GM18907 (cell line): ENCODE data around the gene FAM168A.

Source experiments
- ATAC-seq: cut with Tn5 transposase; IDR thresholded peaks from one replicate; pipeline ENCODE4 v1.9.1; 2021; ENCODE audit warnings: mild to moderate bottlenecking, moderate library complexity; ENCODE audit not compliant: unreplicated experiment

Gene FAM168A

DNA sequence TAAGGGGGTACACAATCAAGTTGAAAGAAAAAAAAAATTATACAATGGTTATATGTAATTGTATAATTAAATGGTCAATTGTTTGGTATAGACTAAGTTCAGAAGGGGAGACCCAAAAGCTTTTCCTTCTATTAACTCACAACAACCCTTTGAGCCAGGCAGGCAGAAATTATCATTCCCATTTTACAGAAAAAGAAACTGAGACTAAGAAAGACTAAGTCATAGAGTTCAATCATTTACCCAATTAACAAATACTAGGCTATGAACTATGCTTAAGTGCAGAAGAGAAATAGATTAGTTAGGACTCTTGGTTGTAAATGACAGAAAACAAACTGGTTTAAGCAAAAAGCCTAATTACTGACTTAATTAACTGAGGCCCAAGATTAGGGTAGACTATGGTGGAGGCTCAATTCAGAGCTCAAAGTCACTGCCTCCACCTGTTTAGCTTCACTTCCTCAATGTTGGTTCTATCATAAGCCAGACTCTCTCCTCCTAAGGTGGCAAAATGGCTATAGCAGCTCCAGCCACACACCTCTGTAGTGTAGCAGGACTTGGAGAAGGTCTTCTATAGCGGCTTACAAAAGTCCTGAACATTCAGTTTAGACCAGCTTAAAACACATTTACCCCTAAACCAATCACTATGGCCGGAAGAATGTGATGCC, 34.2 kb downstream of the FAM168A start:
- no peak for ATAC-seq

DNA sequence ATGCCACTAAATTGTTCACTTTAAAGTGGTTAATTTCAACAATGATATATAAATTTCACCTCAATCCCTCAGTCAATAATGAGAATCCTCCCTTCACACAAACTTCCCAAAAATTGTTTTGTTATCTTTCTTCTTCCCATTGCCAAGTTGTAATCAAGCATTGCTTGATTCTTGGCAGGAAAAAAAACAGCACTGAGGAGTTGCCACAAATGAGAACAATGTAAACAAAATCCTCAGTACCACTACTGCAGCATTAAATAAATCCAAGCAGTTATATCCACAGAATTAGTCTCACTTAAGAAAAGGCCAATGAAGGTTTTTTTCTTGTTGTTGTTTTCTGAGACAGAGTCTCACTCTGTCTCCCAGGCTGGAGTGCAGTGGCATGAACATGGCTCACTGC, 38.2 kb downstream of the FAM168A start:
- no peak for ATAC-seq

DNA sequence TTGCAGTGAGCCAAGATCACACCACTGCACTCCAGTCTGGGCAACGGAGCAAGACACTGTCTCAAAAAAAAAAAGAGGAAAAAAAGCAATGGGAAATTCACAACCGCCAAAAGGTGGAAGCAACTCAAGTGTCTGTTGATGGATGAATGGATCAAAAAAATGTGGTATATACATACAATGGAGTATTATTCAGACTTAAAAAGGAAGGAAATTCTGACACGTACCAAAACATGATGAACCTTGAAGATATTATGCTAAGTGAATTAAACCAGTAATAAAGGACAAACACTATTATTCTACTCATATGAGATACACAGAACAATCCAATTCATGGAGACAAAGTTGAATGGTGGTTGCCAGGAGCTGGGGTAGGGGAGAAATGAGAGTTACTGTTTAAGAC, 40.9 kb downstream of the FAM168A start:
- no peak for ATAC-seq

DNA sequence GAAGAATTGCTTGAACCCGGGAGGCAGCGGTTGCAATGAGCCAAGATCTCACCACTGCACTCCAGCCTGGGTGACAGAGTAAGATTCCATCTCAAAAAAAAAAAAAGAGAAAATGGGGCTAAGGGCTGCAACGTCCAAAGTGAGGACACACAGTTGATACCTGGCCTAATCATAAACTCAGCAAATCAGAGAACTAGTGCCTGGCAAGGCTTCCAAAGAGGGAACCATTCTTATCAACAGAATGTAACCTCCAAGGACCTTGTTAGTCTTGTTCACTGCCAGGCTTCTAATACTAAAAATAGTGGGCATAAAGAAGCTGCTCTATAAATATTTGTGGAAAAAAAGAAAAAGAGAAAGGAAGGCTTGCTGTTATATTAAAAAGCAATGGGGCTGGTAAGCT, 42.3 kb downstream of the FAM168A start:
- no peak for ATAC-seq

DNA sequence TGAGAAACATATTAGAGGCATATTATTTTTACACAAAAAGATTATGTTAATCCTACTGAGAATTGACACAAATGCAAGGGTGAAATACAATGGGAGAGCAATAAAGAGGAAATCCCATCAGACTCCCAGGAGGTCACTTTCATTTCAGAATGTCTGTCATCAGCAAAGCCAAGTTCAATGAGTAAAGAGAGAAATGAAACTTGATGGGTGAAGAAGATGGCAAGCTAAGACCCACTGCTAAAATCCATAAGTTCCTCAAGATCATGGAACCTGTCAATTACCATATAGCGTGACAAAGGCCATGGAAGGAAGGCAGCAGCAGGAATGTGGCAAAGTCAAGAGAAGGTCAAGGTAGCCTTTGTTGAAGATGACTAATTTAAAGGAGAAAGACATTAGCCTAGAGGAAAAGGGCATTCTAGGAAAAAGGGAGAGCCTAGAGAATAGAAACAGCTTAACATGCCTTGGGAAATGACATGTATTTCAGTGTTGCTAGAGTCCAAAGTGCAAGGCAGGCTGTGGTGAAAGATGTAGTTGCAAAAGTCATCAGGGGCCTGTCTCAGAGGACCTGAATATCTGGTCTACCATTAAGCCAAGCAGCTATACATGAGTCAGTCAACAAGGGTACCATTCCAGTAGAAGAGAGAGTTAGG, 43.1 kb downstream of the FAM168A start:
- no peak for ATAC-seq

DNA sequence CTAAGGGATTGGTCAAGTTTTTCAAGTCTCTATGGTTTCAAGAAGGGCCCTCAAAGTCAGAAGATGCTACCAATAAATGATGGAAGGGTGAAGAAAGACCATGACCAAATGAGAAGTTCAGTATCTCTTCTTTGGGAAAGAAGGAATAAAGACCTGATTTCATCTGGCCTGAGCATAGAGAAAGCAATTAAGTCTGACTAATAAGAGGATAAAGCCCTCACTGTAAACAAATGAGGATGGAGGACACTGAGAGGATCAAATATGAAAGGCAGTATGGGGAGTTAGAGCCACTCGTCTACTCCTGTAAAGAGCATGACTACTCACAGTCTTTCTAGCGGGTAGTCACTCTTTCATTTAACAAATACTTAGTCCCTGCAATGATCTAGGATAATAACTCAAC, 44.6 kb downstream of the FAM168A start:
- ATAC-seq = no peak

DNA sequence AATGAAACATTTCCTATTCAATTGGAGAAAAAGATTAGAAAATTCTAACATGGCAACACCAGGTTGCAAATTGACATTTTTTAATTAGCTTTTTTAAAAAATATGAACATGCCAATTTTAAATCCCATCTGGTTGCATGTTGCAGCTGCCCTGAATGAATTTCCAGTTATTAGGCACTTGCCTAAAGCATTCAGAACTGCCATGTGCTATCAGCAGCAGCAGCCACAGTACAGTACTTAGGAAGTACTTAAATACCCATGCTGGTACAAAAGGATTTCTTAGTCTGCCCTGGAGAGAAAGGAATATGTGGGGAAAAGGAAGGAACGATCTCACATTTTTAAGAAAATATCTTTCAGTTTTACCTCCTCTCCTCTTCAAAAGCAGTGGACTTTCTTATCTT, 46.2 kb downstream of the FAM168A start:
- no peak for ATAC-seq

DNA sequence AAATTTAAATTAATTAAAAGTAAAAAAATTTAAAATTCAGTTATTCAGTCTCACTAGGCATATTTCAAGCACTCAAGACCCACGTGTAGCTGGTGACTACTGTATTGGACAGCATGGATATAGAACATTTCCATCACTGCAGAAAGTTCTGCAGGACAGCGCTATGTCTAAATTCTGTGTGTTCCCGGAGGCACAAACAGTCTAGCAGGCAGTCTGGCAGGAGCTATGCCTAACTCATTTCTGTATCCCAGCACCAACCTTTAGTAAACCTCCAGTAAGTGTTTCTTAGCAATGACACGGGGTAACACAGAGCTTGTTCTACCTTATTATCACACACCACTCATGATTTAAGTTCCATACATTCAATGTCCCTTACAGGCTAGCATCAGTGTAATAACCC, 48.5 kb downstream of the FAM168A start:
- ATAC-seq = no peak

DNA sequence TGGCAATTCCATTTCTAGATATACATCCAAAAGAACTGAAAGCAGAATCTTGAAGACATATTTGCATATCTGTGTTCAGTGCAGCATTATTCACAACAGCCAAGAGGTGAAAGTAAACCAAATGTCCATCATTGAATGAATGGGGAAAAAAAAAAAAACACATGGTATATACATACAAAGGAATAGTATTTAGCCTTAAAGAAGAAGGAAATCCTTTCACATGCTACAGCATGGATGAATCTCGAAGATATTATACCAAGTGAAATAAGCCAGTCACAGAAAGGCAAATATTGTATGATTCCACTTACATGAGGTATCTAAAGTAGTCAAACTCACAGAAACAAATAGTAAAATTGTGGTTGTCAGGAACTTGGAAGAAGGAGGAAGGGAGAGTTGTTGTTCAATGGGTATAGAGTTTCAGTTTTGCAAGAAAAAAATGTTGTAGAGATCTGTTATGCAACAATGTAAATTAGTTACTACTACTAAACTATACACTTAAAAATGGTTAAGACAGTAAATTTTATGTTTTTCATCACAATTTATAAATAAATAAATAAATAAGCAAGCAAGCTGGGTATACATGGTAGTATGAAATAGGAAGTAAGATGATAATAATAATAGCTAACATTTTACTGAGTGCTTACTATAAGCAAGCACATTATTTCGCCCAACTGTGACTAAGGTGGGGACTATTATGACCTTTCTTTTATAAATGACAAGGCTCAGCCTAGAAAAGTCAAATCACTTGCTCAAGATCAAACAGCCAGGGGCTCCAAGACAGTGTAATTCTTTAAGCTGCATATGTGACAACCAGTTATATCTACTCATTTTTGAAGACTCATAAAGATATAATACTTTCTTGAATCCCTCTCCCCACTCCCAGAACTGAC, 50.0 kb downstream of the FAM168A start:
- ATAC-seq = no peak

DNA sequence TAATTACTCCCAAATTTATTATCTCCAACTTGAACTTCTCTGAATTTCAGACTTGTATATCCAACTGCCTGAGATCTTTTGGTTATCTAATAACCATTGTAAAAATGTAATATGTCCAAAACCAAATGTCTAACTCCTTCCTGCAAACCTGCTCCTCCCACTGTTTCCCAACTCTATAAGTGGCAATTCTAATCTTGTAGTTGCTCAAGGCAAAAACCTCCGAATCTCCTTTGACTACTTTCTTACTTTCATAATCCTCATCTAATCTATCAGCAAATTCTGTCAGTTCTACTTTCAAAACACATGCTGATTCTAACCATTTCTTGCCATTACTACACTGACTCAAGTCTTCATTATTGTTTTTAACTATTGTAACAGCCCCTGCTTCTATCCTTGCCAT, 55.7 kb downstream of the FAM168A start:
- ATAC-seq = no peak

DNA sequence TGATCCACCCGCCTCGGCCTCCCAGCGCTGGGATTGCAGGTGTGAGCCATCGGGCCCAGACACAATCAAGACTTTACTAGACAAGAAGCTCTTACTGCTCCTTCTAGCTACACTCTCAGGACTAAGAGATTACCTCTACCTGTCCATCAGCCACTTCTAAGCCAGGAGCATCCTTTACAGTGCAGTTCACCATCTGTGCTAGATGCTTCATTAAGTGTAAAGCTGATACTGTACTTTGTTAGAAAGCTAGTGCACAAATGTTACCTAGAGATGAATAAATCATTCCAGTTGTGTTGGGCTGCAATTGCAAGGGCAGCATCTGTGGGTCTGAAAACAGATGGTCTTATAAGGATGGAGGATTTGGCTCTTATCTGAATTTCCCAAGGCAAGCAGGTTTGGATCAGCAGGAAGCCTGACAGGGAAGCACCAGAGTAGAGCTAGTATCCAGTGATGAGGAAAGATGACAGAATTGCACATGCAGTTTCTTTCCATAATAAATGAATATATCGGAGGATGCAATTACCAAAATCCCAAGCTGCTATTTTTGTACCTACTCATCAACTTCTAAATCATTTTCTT, 58.3 kb downstream of the FAM168A start:
- no peak for ATAC-seq

DNA sequence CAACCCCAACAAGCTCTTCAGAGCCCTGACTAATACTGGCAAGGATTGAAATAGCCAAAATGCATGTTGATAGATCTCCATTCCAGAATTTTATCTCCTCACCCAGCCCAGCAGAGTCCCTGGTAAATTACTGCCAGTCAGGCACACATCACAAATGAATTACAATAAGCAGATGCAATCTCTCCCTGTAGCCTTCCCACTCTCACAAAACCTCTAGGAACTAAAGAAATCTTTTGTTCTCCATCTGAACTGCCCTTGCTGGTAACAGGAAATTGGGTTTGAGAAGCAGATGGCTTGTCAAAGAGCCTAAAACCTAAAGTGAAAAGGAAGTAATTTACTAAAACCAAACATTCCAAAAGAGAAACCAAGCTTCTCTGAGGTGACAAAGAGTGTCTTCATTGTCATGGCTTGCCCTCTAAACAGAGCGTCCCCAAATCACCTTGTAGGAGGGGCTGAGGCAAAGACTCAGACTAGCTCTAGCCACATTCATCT, 59.5 kb downstream of the FAM168A start:
- no peak for ATAC-seq

DNA sequence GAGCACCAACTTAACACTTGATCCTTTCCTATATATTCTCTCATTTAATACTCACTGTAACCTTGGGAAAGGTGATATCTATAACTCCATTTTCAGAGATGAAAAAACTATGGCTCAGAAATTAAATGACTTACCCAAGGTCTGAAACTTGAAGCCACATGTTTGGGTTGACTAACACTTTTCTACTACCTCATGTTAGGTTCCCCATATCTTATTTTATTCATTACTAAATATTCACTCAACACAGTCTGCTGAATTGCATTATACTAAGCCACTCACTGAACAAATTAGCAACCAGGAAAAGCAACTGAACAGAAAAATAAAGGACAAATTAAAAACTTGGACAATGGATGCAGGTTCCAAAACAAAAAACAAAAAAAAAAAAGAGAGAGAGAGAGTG, 59.9 kb downstream of the FAM168A start:
- no peak for ATAC-seq

DNA sequence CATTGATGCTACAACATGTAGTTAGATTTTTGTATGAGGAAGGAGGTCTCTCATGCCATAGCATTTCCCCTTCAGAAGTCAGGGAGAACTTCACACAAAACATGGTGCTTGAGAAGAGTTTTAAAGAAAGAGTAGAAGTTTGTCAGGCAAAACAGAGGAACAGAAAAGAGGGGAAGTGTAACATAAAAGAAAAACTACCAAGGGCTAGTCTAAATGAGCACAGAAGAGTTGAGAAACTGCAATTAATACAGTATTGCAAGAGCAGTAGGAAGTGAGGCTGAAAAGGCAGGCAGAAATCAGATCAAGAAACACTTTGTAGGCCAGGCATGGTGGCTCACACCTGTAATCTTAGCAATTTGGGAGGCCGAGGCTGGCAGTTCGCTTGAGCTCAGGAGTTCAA, 61.0 kb downstream of the FAM168A start:
- no peak for ATAC-seq

DNA sequence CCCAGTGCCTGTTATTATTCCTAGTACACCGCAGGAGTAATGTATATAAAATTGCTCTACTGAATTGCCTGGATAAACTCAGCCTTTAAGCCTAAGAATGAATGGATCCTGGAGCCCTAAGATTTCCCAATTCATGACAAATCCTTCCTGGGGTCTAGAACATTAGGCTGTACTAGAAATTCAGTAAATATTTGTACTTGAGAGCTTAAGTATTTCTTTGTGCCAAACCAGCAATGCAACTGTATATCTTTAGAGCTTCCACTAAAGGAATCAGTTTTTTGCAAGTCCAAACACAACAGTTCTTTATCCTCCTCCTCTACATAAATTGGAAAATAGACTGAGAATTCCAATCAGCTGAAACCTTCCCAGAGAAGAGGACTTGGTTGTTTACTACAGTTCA, 65.6 kb downstream of the FAM168A start:
- ATAC-seq = no peak

DNA sequence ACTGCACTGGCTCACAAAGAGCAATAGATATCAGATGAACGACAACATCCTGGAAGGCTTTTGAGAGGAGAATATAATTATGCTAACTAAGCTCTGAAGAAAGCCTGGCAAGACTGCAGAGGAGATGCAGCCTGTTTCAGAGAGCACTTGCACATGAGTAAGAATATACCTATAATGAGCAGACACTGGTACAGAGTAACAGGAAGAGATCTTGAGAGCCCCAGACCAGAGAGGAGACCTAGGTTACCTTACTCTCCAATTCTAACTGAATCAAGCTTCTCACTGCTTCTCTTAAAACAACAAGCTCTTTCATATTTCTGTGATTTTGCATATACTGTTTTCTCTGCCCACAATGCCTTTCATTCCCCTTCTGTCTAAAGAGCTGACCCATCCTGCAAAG, 66.5 kb downstream of the FAM168A start:
- peak; percentile 60 for ATAC-seq

DNA sequence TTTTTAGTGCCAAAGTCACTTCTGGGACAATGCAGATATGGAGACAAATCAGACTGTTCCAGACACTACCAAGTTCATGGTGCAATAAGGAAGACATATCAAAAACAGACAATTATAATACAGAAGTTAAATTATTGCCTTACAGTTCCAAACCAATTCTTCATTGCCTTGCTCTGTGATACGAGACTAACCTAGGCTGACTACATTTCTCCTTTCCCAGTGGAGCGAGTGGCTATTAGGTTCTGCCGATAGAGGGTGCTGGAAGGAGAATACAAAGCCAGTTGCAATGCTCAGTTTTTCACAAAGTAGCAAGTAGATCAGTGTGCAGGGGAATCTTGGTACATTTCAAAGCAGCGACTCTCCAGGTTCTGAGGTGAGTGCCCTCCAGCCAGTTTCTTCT, 67.8 kb downstream of the FAM168A start:
- ATAC-seq = no peak

DNA sequence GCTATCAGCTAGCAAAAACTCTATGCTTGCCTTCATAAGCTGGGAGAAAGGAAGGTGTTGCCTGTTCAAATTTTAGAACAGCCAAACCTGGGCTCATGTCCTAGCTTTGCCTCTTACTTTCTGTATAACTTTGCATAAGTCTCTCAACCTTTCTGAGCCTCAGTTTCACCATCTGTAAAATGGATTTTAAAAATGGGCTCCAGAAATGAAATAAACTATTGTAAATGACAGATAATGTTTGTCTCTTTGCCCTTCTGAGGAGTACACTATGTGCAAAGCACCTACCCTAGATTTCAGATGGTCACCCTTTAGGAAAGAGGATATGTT, 68.7 kb downstream of the FAM168A start:
- no peak for ATAC-seq

DNA sequence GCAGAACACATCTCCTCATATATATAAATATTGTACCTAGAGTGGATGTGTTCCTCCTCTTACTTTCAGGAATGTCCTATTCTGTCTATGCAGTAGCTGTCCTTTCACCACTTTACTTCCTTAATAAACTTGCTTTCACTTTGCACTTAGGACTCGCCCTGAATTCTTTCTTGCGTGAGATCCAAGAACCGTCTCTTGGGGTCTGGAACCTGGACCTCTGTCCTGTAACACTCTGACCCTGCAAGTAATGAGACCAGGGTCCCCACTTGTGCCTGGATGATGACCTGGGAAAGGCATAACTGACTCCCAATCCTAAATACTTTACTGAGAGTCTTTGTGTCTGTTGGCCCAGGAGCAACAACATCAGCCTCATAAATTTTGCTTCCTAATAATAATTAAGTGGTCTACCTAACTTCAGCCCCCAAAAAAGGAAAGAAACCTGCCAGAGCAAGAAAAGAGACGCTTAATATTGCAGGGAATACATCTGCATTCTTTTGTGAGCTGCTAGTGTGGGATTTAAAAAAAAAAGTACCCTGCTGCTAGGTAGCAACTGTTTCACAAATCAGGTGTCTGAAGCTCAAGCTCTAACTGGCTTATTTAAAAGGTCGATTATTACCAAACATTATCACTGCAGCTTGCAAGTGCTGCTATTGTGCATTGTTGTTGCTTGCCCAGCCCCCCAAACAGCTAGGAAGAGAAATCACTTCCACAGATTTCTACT, 69.3 kb downstream of the FAM168A start:
- ATAC-seq = no peak

DNA sequence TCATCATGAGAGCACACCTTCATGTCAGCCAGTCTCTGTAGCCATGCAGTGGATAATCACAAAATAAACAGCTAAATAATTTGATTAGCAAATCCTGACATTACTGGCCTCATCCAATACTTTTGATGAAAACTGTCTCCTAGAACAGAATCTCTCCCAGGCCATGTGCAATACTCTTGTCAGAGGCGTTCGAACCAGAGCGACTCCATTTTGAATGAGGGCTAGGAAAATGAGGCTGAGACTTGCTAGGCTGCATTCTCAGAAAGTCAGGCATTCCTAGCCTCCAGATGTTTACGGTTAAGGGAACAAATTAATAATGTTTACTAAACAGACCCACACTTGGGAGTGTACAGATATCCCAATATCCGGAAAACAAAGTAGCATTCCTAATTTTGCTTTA, 69.9 kb downstream of the FAM168A start:
- no peak for ATAC-seq

DNA sequence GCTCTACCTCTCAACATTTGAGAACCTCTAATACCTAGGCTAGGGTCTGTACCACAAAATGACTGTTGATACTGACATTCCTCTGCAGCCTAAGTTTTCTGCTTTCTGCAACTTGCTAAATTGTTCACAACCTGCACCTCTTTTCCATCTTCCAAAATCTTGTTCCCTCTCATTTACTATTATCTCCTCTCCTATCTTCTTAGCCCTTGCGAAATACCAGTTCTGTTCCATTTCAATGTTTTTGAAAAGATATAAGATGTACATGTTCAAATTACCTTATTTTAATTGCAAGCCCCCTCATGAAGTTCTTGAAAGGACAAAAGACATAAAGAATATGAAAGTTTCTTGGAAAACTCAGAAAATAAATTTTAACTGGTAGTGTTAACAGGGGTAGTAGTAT, 72.3 kb downstream of the FAM168A start:
- ATAC-seq = no peak
